K562 (cell line): Measurements from ENCODE around the gene GRM3. TPM values are rescaled to one million over a fixed set of nuclear protein-coding genes. Genes with fewer than 3 reads are reported as not detected.
A peak's percentile ranks its signal among the peaks of the same experiment; 100 is the strongest.

Experiments
- ATAC-seq: fragments of 200-7000 bp; cut with Tn5 transposase; 3 replicates; pipeline ENCODE4 v1.9.1; 2020; ENCODE audit warnings: moderate library complexity
- Bru-seq: library from RNA; stranded (reverse); fragments of 400-500 nt; gene quantifications from one replicate; lab custom pipeline; 2021; lab: Mats Ljungman, UMichigan
- BruChase-seq, 2 experiments: library from RNA; stranded (reverse); fragments of 400-500 nt; gene quantifications; one replicate each; lab custom pipeline; 2021; lab: Mats Ljungman, UMichigan
- BruUV-seq: library from RNA; stranded (reverse); fragments of 400-500 nt; replicated peaks from 2 replicates; lab custom pipeline; 2021; lab: Mats Ljungman, UMichigan
- CTCF ChIA-PET: fragments of 300-600 bp; formaldehyde crosslinking; extraction: SDS; loops from one replicate; lab custom pipeline; 2021; ENCODE audit warnings: low intra/inter-chr PET ratio; lab: Yijun Ruan, JAX
- POLR2A ChIA-PET: fragments of 300-600, 350-650 bp; sonication (Branson Sonifier 250); formaldehyde crosslinking; extraction: SDS; loops from one replicate; lab custom pipeline; 2021; ENCODE audit warnings: antibody characterized with exemption, inconsistent platforms; lab: Yijun Ruan, JAX
- DNase-seq, 4 experiments: peaks; one replicate each; pipeline versions ENCODE4 v3.0.0 to v3.0.0-alpha.2; 2011 to 2018; ENCODE audit warnings: low spot score in 3 of 4, mixed read lengths in 3 of 4; ENCODE audit errors: extremely low read depth in 1 of 4
- FAIRE-seq: peaks from 2 replicates; lab custom pipeline; 2011; peaks lifted over from hg19 to GRCh38; lab: Jason Lieb, UNC
- H2AFZ ChIP-seq: 2 replicates; pipeline ENCODE4 v1.6.0; 2011; ENCODE audit warnings: low read depth, low read length, control low read depth, inconsistent platforms
- H3K27ac ChIP-seq: fragments of 200-600 bp; 3 replicates; pipeline ENCODE4 v1.8.0; 2011; ENCODE audit warnings: low read depth, mild to moderate bottlenecking, control low read depth, inconsistent platforms, low read length, moderate library complexity, mixed read lengths; ENCODE audit errors: extremely low read depth
- H3K27me3 ChIP-seq, 2 experiments: fragments of 300-600 bp in 1 of 2; 2 replicates in 1 of 2; 3 replicates in 1 of 2; pipeline versions ENCODE4 v1.6.0 to v1.8.0; 2011; ENCODE audit warnings: inconsistent platforms in 2 of 2, low read length in 2 of 2, mild to moderate bottlenecking in 1 of 2, mixed read lengths in 1 of 2, moderate library complexity in 1 of 2; ENCODE audit not compliant: control insufficient read depth in 2 of 2, insufficient read depth in 2 of 2
- H3K36me3 ChIP-seq: fragments of 300-600 bp; 3 replicates; pipeline ENCODE4 v1.8.0; 2011; ENCODE audit warnings: mild to moderate bottlenecking, low read length, inconsistent platforms; ENCODE audit not compliant: control insufficient read depth, insufficient read depth
- H3K4me1 ChIP-seq, 2 experiments: fragments of 200-600 bp in 1 of 2; replicated peaks in 1 of 2; 2 replicates in 1 of 2; 3 replicates in 1 of 2; pipeline versions ENCODE4 v1.5.1 to v1.8.0; 2011; ENCODE audit warnings: inconsistent platforms in 2 of 2, low read length in 2 of 2, mild to moderate bottlenecking in 1 of 2, mixed read lengths in 1 of 2, moderate library complexity in 1 of 2; ENCODE audit not compliant: control insufficient read depth in 2 of 2, insufficient read depth in 2 of 2
- H3K4me2 ChIP-seq: 2 replicates; pipeline ENCODE4 v1.6.1; 2011; ENCODE audit warnings: low read length, control low read depth, inconsistent platforms, mixed read lengths; ENCODE audit not compliant: insufficient read depth
- H3K4me3 ChIP-seq: fragments of 200-600 bp; sonication (generic), shearing (Covaris generic); 2 replicates; pipeline ENCODE4 v1.5.1; 2016; ENCODE audit warnings: control low read depth, inconsistent platforms
- H3K79me2 ChIP-seq: fragments of 200-600 bp; 3 replicates; pipeline ENCODE4 v1.8.0; 2011; ENCODE audit warnings: low read length, inconsistent platforms; ENCODE audit not compliant: control insufficient read depth, insufficient read depth
- H3K9ac ChIP-seq, 2 experiments: 2 replicates each; pipeline versions ENCODE4 v1.6.0 to v1.6.1; 2011; ENCODE audit warnings: low read depth in 2 of 2, low read length in 2 of 2, control low read depth in 1 of 2, inconsistent platforms in 1 of 2, mild to moderate bottlenecking in 1 of 2, mixed read lengths in 1 of 2; ENCODE audit not compliant: insufficient read depth in 1 of 2
- H3K9me1 ChIP-seq: one replicate; pipeline ENCODE4 v1.6.0; 2011; ENCODE audit warnings: inconsistent platforms, mild to moderate bottlenecking, low read length, moderate library complexity; ENCODE audit not compliant: control insufficient read depth, insufficient read depth
- H3K9me3 ChIP-seq: replicated peaks from 2 replicates; pipeline ENCODE4 v1.5.1; 2011; ENCODE audit warnings: low read depth, low read length, inconsistent platforms; ENCODE audit not compliant: control insufficient read depth, insufficient read depth
- H4K20me1 ChIP-seq: replicated peaks from 2 replicates; pipeline ENCODE4 v1.6.1; 2011; ENCODE audit warnings: low read length, inconsistent platforms, mixed read lengths; ENCODE audit not compliant: control insufficient read depth, insufficient read depth
- CBX5 ChIP-seq: IDR thresholded peaks from 2 replicates; pipeline ENCODE4 v1.6.1; 2014; ENCODE audit warnings: low read depth, borderline replicate concordance
- CHCHD3 ChIP-seq: fragments of 250-450 bp; sonication (Bioruptor Pico); IDR thresholded peaks from 2 replicates; pipeline ENCODE4 v2.1.2; 2022; ENCODE audit warnings: mild to moderate bottlenecking
- CHD2 ChIP-seq: IDR thresholded peaks from 2 replicates; pipeline ENCODE4 v1.6.1; 2011; ENCODE audit warnings: low read depth, low read length
- DPF2 ChIP-seq: fragments of 450-650 bp; IDR thresholded peaks from 2 replicates; pipeline ENCODE4 v1.6.1; 2016
- EP400 ChIP-seq: fragments of 450-650 bp; IDR thresholded peaks from 2 replicates; pipeline ENCODE4 v1.6.1; 2017; ENCODE audit warnings: antibody characterized with exemption, mild to moderate bottlenecking, moderate library complexity
- HDAC3 ChIP-seq: fragments of 450-650 bp; IDR thresholded peaks from 2 replicates; pipeline ENCODE4 v1.6.1; 2018; ENCODE audit warnings: borderline replicate concordance, mild to moderate bottlenecking, moderate library complexity; ENCODE audit not compliant: partially characterized antibody
- RFX1 ChIP-seq: fragments of 450-650 bp; IDR thresholded peaks from 2 replicates; pipeline ENCODE4 v1.6.1; 2016; ENCODE audit warnings: mild to moderate bottlenecking, moderate library complexity
- ZBTB8A ChIP-seq: fragments of 450-650 bp; IDR thresholded peaks from 2 replicates; pipeline ENCODE4 v1.6.1; 2018; ENCODE audit warnings: mild to moderate bottlenecking, moderate library complexity; ENCODE audit not compliant: partially characterized antibody
- ZNF76 ChIP-seq: fragments of 250-450 bp; sonication (Bioruptor Pico); IDR thresholded peaks from 2 replicates; pipeline ENCODE4 v1.4.0; 2020; ENCODE audit warnings: mild to moderate bottlenecking, moderate library complexity, borderline replicate concordance
- WGBS: fragments of 100-300 bp; shearing (Covaris generic); methylation state at CpG from one replicate; pipeline ENCODE4 v1.1.6; 2016; ENCODE audit warnings: low coverage, mixed read lengths; ENCODE audit not compliant: insufficient coverage; ENCODE audit errors: missing lambda C conversion rate; 5-methylcytosine and 5-hydroxymethylcytosine counted together
- in situ Hi-C: fragments of 300-500 bp; cut with MboI; formaldehyde crosslinking; loops from 4 replicates; pipeline ENCODE4 v1.15.0; 2018; ENCODE audit warnings: inconsistent platforms, mixed read lengths
- intact Hi-C: fragments of 100-400 bp; cut with micrococcal nuclease; formaldehyde crosslinking; loops from 2 replicates; pipeline ENCODE4 v1.14.2; 2022
- long read RNA-seq, 3 experiments: library from polyadenylated mRNA in 2 of 3; library from RNA in 1 of 3; unstranded in 2 of 3; stranded (forward) in 1 of 3; transcript quantifications; one replicate each; pipeline ENCODE4 v2.0.0, GENCODE V29; 2019 to 2022
- polyA minus RNA-seq, 3 experiments: library from RNA; depleted of rRNA, polyadenylated mRNA; stranded (reverse); fragments of >200 nt; gene quantifications; 2 replicates each; pipeline ENCODE4 v1.2.3, GENCODE V29; 2011
- polyA plus RNA-seq, 8 experiments: library from polyadenylated mRNA; depleted of rRNA in 4 of 8; stranded (reverse) in 5 of 8; unstranded in 3 of 8; fragments of >200 nt; fragmentation: Nextera tagmentation in 2 of 8; fragmentation: Illumina TruSeq in 1 of 8; extraction: Ambion mirVana in 2 of 8; extraction: Trizol in 1 of 8; gene quantifications; 2 replicates each; pipeline versions ENCODE4 v1.2.1 to v1.2.3, GENCODE V29; 2011 to 2014; ENCODE audit warnings: inconsistent platforms in 1 of 8, missing spikeins in 1 of 8
- total RNA-seq, 7 experiments: library from RNA; depleted of rRNA in 6 of 7; stranded (reverse); fragments of >200 nt in 6 of 7; fragmentation: Illumina TruSeq in 2 of 7; extraction: Trizol in 2 of 7; gene quantifications; 2 replicates each; pipeline versions ENCODE4 v1.2.1 to v1.2.3, GENCODE V29; 2011 to 2021; ENCODE audit warnings: low replicate concordance in 1 of 7
- TF ChIP-seq, protein P1 (sequence below): fragments of 200-400 bp; formaldehyde crosslinking; IDR thresholded peaks from 2 replicates; pipeline ENCODE4 v1.6.1; 2017; ENCODE audit warnings: mild to moderate bottlenecking, low read depth, low read length, moderate library complexity
- TF ChIP-seq, protein P2 (sequence below): sonication (generic); formaldehyde crosslinking; IDR thresholded peaks from 2 replicates; pipeline ENCODE4 v1.8.1; 2023; ENCODE audit warnings: mild to moderate bottlenecking, missing genetic modification reagents, moderate library complexity
- TF ChIP-seq, protein P3 (sequence below), 2 experiments: IDR thresholded peaks; 2 replicates each; pipeline ENCODE4 v1.6.1; 2011; ENCODE audit warnings: borderline replicate concordance in 1 of 2, control low read depth in 1 of 2, low read depth in 1 of 2, low read length in 1 of 2, mild to moderate bottlenecking in 1 of 2, mixed read lengths in 1 of 2, moderate library complexity in 1 of 2; ENCODE audit not compliant: insufficient read depth in 1 of 2, insufficient read length in 1 of 2, poor library complexity in 1 of 2, severe bottlenecking in 1 of 2; ENCODE audit errors: extremely low read depth in 1 of 2

GRM3 gene
- total RNA-seq (2011; cell fraction: chromatin; rRNA removed; ENCODE audit: low replicate concordance): not detected in 2 replicates
- total RNA-seq (2011; cell fraction: nucleolus; rRNA removed): not detected in 2 replicates
- total RNA-seq (2011; cell fraction: nucleoplasm; rRNA removed): not detected in 2 replicates
- total RNA-seq (2014; rRNA removed) (not detected in 2 replicates), total RNA-seq (2014; rRNA removed; fragmentation: Illumina TruSeq; extraction: Trizol) (not detected in 2 replicates), total RNA-seq (2015; rRNA removed; fragmentation: Illumina TruSeq; extraction: Trizol) (not detected in 2 replicates), total RNA-seq (2021) (not detected in 2 replicates), polyA plus RNA-seq (2011; rRNA removed) (not detected in 2 replicates), polyA plus RNA-seq (2014; fragmentation: Illumina TruSeq; extraction: Trizol) (not detected in 2 replicates), polyA plus RNA-seq (2014; fragmentation: Nextera tagmentation; extraction: Ambion mirVana) (under 1 TPM; 0.03 to 0.08 TPM), polyA plus RNA-seq (2014; rRNA removed) (0.03 TPM in 1 of 2 replicates, not detected in the other), polyA minus RNA-seq (2011; rRNA and poly(A)+ RNA removed) (not detected in 2 replicates), Bru-seq, nascent RNA (not detected), BruChase-seq, experiment 1, labeled RNA remaining after a 2-hour chase (not detected), BruChase-seq, experiment 2, labeled RNA remaining after a 6-hour chase (percentile 0 among the genes with signal in this experiment)
- polyA plus RNA-seq (2011; cell fraction: cytosol; rRNA removed): not detected in 2 replicates
- polyA plus RNA-seq (2011; cell fraction: nucleus; rRNA removed): not detected in 2 replicates
- 0.05 and 0.06 TPM in 2 replicates for polyA plus RNA-seq (2012)
- not detected in 2 replicates for polyA minus RNA-seq (2011; cell fraction: cytosol; rRNA and poly(A)+ RNA removed)
- polyA minus RNA-seq (2011; cell fraction: nucleus; rRNA and poly(A)+ RNA removed): not detected in 2 replicates
- long read RNA-seq, experiment 1, partial matches to known transcripts: 0 of 2 reads
- long read RNA-seq, experiment 1, other reads (novel, unspliced or antisense): 2 of 2 reads
- long read RNA-seq, experiment 2: 0 reads
- long read RNA-seq, experiment 3: 0 reads

DNA sequence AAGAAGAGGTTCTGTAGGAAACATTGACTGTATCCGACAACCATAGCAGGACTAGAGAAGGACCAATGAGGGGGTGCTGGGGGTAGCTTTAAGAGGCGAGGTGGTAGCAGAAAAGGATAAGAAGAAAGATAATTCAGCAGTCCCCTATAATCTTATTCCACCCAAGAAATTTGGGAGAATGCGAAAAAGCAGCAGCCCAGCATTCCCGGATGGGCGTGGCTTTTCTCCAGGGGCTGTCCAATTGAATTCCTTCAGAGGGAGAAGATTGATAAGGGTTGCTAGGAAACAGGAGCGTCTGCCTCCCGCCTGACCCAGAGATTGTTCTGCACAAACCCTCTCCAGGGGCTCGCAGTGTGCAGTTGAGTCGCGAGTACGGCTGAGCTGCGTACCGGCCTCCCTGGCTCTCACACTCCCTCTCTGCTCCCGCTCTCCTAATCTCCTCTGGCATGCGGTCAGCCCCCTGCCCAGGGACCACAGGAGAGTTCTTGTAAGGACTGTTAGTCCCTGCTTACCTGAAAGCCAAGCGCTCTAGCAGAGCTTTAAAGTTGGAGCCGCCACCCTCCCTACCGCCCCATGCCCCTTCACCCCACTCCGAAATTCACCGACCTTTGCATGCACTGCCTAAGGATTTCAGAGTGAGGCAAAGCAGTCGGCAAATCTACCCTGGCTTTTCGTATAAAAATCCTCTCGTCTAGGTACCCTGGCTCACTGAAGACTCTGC lies at the start of gene GRM3:
Gene GRM3 (plus strand): TSS at position 349 of the 721 bp plus-strand sequence. CDS start 121,237 bp downstream, outside the sequence.
- Histone ChIP-seq H3K4me2 (no peak within 1 kb of the TSS), H3K27me3 (no peaks in the 10 kb centered on the region; a peak in 1 of 5 replicates), H2AFZ (no peak within 1 kb of the TSS), H3K79me2 (no peaks in the 10 kb centered on the region), H3K36me3 (no peaks in the 10 kb centered on the region), H3K4me3 (no peak within 1 kb of the TSS), H3K9me1 (no peaks in the 10 kb centered on the region), H3K27ac (no peak within 1 kb of the TSS), H3K9ac (no peak within 1 kb of the TSS), H3K9me3 (no peaks in the 10 kb centered on the region; the same call in 1 of the 2 replicates), H3K4me1 (no peaks in the 10 kb centered on the region), H4K20me1 (no peaks in the 10 kb centered on the region)
- DNase-seq (peak in 2 of 4 experiments; percentile 2 to 7), ATAC-seq (no peak), FAIRE-seq (no peak)
- in situ Hi-C loops: no loop called here
- BruUV-seq: no TSS peak
- intact Hi-C loops: no loop called here
- POLR2A ChIA-PET: no interaction called here
- TF ChIP-seq ZNF76 (CRISPR knock-in tag): no peak
- TF ChIP-seq, protein P1, sequence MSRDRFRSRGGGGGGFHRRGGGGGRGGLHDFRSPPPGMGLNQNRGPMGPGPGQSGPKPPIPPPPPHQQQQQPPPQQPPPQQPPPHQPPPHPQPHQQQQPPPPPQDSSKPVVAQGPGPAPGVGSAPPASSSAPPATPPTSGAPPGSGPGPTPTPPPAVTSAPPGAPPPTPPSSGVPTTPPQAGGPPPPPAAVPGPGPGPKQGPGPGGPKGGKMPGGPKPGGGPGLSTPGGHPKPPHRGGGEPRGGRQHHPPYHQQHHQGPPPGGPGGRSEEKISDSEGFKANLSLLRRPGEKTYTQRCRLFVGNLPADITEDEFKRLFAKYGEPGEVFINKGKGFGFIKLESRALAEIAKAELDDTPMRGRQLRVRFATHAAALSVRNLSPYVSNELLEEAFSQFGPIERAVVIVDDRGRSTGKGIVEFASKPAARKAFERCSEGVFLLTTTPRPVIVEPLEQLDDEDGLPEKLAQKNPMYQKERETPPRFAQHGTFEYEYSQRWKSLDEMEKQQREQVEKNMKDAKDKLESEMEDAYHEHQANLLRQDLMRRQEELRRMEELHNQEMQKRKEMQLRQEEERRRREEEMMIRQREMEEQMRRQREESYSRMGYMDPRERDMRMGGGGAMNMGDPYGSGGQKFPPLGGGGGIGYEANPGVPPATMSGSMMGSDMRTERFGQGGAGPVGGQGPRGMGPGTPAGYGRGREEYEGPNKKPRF: no peak
- TF ChIP-seq RFX1: peak; percentile 22; the same call in 1 of the 2 replicates
- no peak for TF ChIP-seq CBX5
- TF ChIP-seq, protein P2, sequence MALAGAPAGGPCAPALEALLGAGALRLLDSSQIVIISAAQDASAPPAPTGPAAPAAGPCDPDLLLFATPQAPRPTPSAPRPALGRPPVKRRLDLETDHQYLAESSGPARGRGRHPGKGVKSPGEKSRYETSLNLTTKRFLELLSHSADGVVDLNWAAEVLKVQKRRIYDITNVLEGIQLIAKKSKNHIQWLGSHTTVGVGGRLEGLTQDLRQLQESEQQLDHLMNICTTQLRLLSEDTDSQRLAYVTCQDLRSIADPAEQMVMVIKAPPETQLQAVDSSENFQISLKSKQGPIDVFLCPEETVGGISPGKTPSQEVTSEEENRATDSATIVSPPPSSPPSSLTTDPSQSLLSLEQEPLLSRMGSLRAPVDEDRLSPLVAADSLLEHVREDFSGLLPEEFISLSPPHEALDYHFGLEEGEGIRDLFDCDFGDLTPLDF (CRISPR knock-in tag): no peak
- TF ChIP-seq, protein P3, sequence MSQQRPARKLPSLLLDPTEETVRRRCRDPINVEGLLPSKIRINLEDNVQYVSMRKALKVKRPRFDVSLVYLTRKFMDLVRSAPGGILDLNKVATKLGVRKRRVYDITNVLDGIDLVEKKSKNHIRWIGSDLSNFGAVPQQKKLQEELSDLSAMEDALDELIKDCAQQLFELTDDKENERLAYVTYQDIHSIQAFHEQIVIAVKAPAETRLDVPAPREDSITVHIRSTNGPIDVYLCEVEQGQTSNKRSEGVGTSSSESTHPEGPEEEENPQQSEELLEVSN (IDR thresholded peaks at IDR 0.05; ENCODE audit: borderline replicate concordance in 1 of 2, extremely low read depth in 1 of 2, insufficient read depth in 1 of 2, insufficient read length in 1 of 2, low read depth in 1 of 2, low read length in 1 of 2, poor library complexity in 1 of 2, severe bottlenecking in 1 of 2): peak in 1 of 2 experiments; percentile 23
- no peak for TF ChIP-seq CHD2
- no peak for TF ChIP-seq HDAC3
- TF ChIP-seq DPF2: no peak
- no peak for TF ChIP-seq CHCHD3
- TF ChIP-seq EP400: no peak
- no peak for TF ChIP-seq ZBTB8A
- CTCF ChIA-PET: no interaction called here
- WGBS: 1% methylated on average over 23 of the region's 23 CpGs
